OCI-LY1 (cell line): ENCODE measurements around the gene CERS6.

Experiments used
- H2AFZ ChIP-seq: fragments of 200-600 bp; sonication (generic), shearing (Covaris generic); 2 replicates; pipeline ENCODE4 v1.6.0; 2014; ENCODE audit warnings: antibody characterized with exemption, mild to moderate bottlenecking, low read length
- H3F3A ChIP-seq: fragments of 200-600 bp; sonication (generic), shearing (Covaris generic); 2 replicates; pipeline ENCODE4 v1.6.0; 2014; ENCODE audit warnings: mild to moderate bottlenecking, antibody characterized with exemption, low read length, moderate library complexity; ENCODE audit not compliant: insufficient read depth
- H3K27ac ChIP-seq: fragments of 200-600 bp; sonication (generic); 2 replicates; pipeline ENCODE4 v1.5.1; 2014; ENCODE audit warnings: low read length, mixed run types, mild to moderate bottlenecking, low read depth; ENCODE audit not compliant: poor library complexity, severe bottlenecking
- H3K27me3 ChIP-seq: fragments of 200-600 bp; sonication (generic); 2 replicates; pipeline ENCODE4 v1.6.0; 2014; ENCODE audit warnings: antibody characterized with exemption, mild to moderate bottlenecking, low read length, moderate library complexity; ENCODE audit not compliant: insufficient read depth
- H3K36me3 ChIP-seq: fragments of 200-600 bp; sonication (generic); 2 replicates; pipeline ENCODE4 v1.6.1; 2014; ENCODE audit warnings: mild to moderate bottlenecking, antibody characterized with exemption, low read length, moderate library complexity, mixed read lengths; ENCODE audit not compliant: insufficient read depth
- H3K4me1 ChIP-seq: fragments of 200-600 bp; sonication (generic); 2 replicates; pipeline ENCODE4 v1.5.1; 2014; ENCODE audit warnings: mild to moderate bottlenecking, low read length, moderate library complexity; ENCODE audit not compliant: insufficient read depth, severe bottlenecking
- H3K4me2 ChIP-seq: fragments of 200-600 bp; sonication (generic), shearing (Covaris generic); 2 replicates; pipeline ENCODE4 v1.6.1; 2014; ENCODE audit warnings: low read length
- H3K4me3 ChIP-seq: fragments of 200-600 bp; sonication (generic); 2 replicates; pipeline ENCODE4 v1.5.1; 2014; ENCODE audit warnings: low read length, low read depth, mild to moderate bottlenecking, mixed read lengths; ENCODE audit not compliant: poor library complexity, severe bottlenecking
- H3K79me2 ChIP-seq: fragments of 200-600 bp; shearing (Covaris generic); 2 replicates; pipeline ENCODE4 v1.6.1; 2016; ENCODE audit warnings: mixed run types, low read length, mixed read lengths; ENCODE audit not compliant: insufficient read depth
- H3K9ac ChIP-seq: fragments of 200-600 bp; sonication (generic), shearing (Covaris generic); 2 replicates; pipeline ENCODE4 v1.6.1; 2014; ENCODE audit warnings: mild to moderate bottlenecking, low read length, mixed read lengths
- H3K9me2 ChIP-seq: fragments of 200-600 bp; sonication (generic), shearing (Covaris generic); 2 replicates; pipeline ENCODE4 v1.6.1; 2014; ENCODE audit warnings: low read depth, mild to moderate bottlenecking, low read length, mixed read lengths
- H3K9me3 ChIP-seq: fragments of 200-600 bp; shearing (Covaris generic); 2 replicates; pipeline ENCODE4 v1.6.1; 2014; ENCODE audit warnings: low read length, mixed read lengths
- H4K20me1 ChIP-seq: fragments of 200-600 bp; sonication (generic), shearing (Covaris generic); 2 replicates; pipeline ENCODE4 v1.6.0; 2016; ENCODE audit warnings: mild to moderate bottlenecking, low read length; ENCODE audit not compliant: insufficient read depth
- EZH2 ChIP-seq: fragments of 200-600 bp; sonication (generic), shearing (Covaris generic); IDR thresholded peaks from 2 replicates; pipeline ENCODE4 v1.8.0; 2017; ENCODE audit warnings: borderline replicate concordance, mixed run types, mild to moderate bottlenecking, antibody characterized with exemption, low read length, moderate library complexity, mixed read lengths
- TF ChIP-seq, protein P1 (sequence below): fragments of 200-600 bp; sonication (generic), shearing (Covaris generic); IDR thresholded peaks from 2 replicates; pipeline ENCODE4 v1.5.1; 2017; ENCODE audit warnings: mild to moderate bottlenecking, antibody characterized with exemption, low read length, moderate library complexity, mixed read lengths

The CERS6 gene

GRCh38 chr2:168732100-168732499 is 276.0 kb downstream of the CERS6 start:
- H3K4me3 ChIP-seq: no peak overlapping the region
- H3K4me1 ChIP-seq: no peaks in the 10 kb centered on the region
- H3K4me2 ChIP-seq: no peak overlapping the region
- H3K9me3 ChIP-seq: no peaks in the 10 kb centered on the region
- H4K20me1 ChIP-seq: no peaks in the 10 kb centered on the region
- H3K27ac ChIP-seq: no peak overlapping the region
- H3K9ac ChIP-seq: no peak overlapping the region
- no peak overlapping the region for H2AFZ ChIP-seq
- H3F3A ChIP-seq: no peaks in the 10 kb centered on the region
- H3K79me2 ChIP-seq: no peaks in the 10 kb centered on the region
- H3K36me3 ChIP-seq: no peaks in the 10 kb centered on the region
- no peak for TF ChIP-seq EZH2
- TF ChIP-seq, protein P1, sequence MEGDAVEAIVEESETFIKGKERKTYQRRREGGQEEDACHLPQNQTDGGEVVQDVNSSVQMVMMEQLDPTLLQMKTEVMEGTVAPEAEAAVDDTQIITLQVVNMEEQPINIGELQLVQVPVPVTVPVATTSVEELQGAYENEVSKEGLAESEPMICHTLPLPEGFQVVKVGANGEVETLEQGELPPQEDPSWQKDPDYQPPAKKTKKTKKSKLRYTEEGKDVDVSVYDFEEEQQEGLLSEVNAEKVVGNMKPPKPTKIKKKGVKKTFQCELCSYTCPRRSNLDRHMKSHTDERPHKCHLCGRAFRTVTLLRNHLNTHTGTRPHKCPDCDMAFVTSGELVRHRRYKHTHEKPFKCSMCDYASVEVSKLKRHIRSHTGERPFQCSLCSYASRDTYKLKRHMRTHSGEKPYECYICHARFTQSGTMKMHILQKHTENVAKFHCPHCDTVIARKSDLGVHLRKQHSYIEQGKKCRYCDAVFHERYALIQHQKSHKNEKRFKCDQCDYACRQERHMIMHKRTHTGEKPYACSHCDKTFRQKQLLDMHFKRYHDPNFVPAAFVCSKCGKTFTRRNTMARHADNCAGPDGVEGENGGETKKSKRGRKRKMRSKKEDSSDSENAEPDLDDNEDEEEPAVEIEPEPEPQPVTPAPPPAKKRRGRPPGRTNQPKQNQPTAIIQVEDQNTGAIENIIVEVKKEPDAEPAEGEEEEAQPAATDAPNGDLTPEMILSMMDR: no peak
- H3K27me3 ChIP-seq: peaks cover 5% of the 10 kb centered on the region; the same call in 1 of the 2 replicates
- H3K9me2 ChIP-seq: no peaks in the 10 kb centered on the region

DNA sequence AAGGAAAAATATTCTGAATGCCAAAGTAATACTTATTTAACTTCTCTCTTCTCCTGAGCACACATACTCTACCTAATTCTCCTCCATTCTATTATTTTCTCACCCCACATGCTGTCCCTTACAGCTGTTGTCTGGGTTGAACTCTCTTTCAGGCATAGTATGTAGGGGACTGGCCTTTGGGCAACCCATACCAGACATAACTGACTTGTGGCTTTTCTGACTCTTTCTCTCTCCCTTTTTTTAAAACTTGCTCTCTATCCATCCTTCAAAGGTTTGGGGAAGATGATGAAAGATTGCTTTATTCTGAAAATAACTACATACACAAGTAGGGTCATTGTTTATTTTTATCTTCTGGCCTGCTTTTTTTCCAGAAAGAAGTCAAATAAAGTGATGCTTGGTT is 276.4 kb downstream of the CERS6 start:
- no peaks in the 10 kb centered on the region for H4K20me1 ChIP-seq
- H3K36me3 ChIP-seq: no peaks in the 10 kb centered on the region
- H3K27ac ChIP-seq: no peak overlapping the region
- no peak overlapping the region for H3K4me3 ChIP-seq
- H3K4me2 ChIP-seq: no peak overlapping the region
- no peaks in the 10 kb centered on the region for H3K9me2 ChIP-seq
- no peaks in the 10 kb centered on the region for H3F3A ChIP-seq
- no peak overlapping the region for H2AFZ ChIP-seq
- H3K9me3 ChIP-seq: no peaks in the 10 kb centered on the region
- no peak overlapping the region for H3K9ac ChIP-seq
- no peaks in the 10 kb centered on the region for H3K4me1 ChIP-seq
- H3K27me3 ChIP-seq: peaks cover 5% of the 10 kb centered on the region; the same call in 1 of the 2 replicates
- TF ChIP-seq, protein P1: no peak
- no peak for TF ChIP-seq EZH2
- H3K79me2 ChIP-seq: no peaks in the 10 kb centered on the region

- H3F3A ChIP-seq: no peaks in the 10 kb centered on the region
- no peaks in the 10 kb centered on the region for H3K9me2 ChIP-seq
- no peaks in the 10 kb centered on the region for H3K36me3 ChIP-seq
- no peaks in the 10 kb centered on the region for H3K79me2 ChIP-seq
- no peak overlapping the region for H3K4me3 ChIP-seq
- no peak overlapping the region for H3K4me2 ChIP-seq
- H3K4me1 ChIP-seq: no peaks in the 10 kb centered on the region
- H3K9me3 ChIP-seq: no peaks in the 10 kb centered on the region
- H2AFZ ChIP-seq: no peak overlapping the region
- no peaks in the 10 kb centered on the region for H3K27me3 ChIP-seq
- no peaks in the 10 kb centered on the region for H4K20me1 ChIP-seq
- no peak overlapping the region for H3K27ac ChIP-seq
- no peak overlapping the region for H3K9ac ChIP-seq
- TF ChIP-seq EZH2: no peak
- TF ChIP-seq, protein P1: no peak
Observed at GRCh38 chr2:168734199-168734760, 278.2 kb downstream of the CERS6 start.
